ENCODE data around the gene BCAS3.
"Not testable (repeated sequence)": the region's sequence is repeated elsewhere in the genome, so short reads cannot be mapped to it uniquely, and the experiment has no call there.

The BCAS3 gene

GRCh38 chr17:60738287-60738686 lies 60.6 kb downstream of the BCAS3 start:
- DNase-seq: no peak
- in situ Hi-C loops (cut with MboI; ENCODE audit: low pct_unique_long_range_greater_than_20kb, low sequenced_read_pairs): no loop called here

- in situ Hi-C loops (cut with MboI; ENCODE audit: low pct_unique_long_range_greater_than_20kb, low sequenced_read_pairs): no loop called here
- DNase-seq: no peak
Measured at GRCh38 chr17:60740584-60740983, 62.9 kb downstream of the BCAS3 start.

- in situ Hi-C loops (cut with MboI; ENCODE audit: low pct_unique_long_range_greater_than_20kb, low sequenced_read_pairs): no loop called here
- no peak for DNase-seq
Measured at GRCh38 chr17:60741031-60741430, 63.4 kb downstream of the BCAS3 start.

GRCh38 chr17:60743282-60743681 lies 65.6 kb downstream of the BCAS3 start:
- in situ Hi-C loops (cut with MboI; ENCODE audit: low pct_unique_long_range_greater_than_20kb, low sequenced_read_pairs): no loop called here
- no peak for DNase-seq

GRCh38 chr17:60743799-60744198 lies 66.1 kb downstream of the BCAS3 start:
- DNase-seq: no peak
- in situ Hi-C loops (cut with MboI; ENCODE audit: low pct_unique_long_range_greater_than_20kb, low sequenced_read_pairs): no loop called here

- in situ Hi-C loops (cut with MboI; ENCODE audit: low pct_unique_long_range_greater_than_20kb, low sequenced_read_pairs): no loop called here
- no peak for DNase-seq
Measured at GRCh38 chr17:60744355-60744966, 66.8 kb downstream of the BCAS3 start.

- no peak for DNase-seq
- in situ Hi-C loops (cut with MboI; ENCODE audit: low pct_unique_long_range_greater_than_20kb, low sequenced_read_pairs): no loop called here
Measured at GRCh38 chr17:60745544-60745943, 67.9 kb downstream of the BCAS3 start.

- in situ Hi-C loops (cut with MboI; ENCODE audit: low pct_unique_long_range_greater_than_20kb, low sequenced_read_pairs): no loop called here
- no peak for DNase-seq
Measured at GRCh38 chr17:60747069-60747808, 69.6 kb downstream of the BCAS3 start.

- no peak for DNase-seq
- in situ Hi-C loops (cut with MboI; ENCODE audit: low pct_unique_long_range_greater_than_20kb, low sequenced_read_pairs): no loop called here
Measured at GRCh38 chr17:60748204-60748603, 70.6 kb downstream of the BCAS3 start.

GRCh38 chr17:60749050-60749449 lies 71.4 kb downstream of the BCAS3 start:
- in situ Hi-C loops (cut with MboI; ENCODE audit: low pct_unique_long_range_greater_than_20kb, low sequenced_read_pairs): no loop called here
- no peak for DNase-seq

GRCh38 chr17:60749708-60750107 lies 72.1 kb downstream of the BCAS3 start:
- no peak for DNase-seq
- in situ Hi-C loops (cut with MboI; ENCODE audit: low pct_unique_long_range_greater_than_20kb, low sequenced_read_pairs): no loop called here

- no peak for DNase-seq
- in situ Hi-C loops (cut with MboI; ENCODE audit: low pct_unique_long_range_greater_than_20kb, low sequenced_read_pairs): no loop called here
Measured at GRCh38 chr17:60750640-60751039, 73.0 kb downstream of the BCAS3 start.

- in situ Hi-C loops (cut with MboI; ENCODE audit: low pct_unique_long_range_greater_than_20kb, low sequenced_read_pairs): no loop called here
- no peak for DNase-seq
Measured at GRCh38 chr17:60751884-60752283, 74.2 kb downstream of the BCAS3 start.

GRCh38 chr17:60752873-60753577 lies 75.4 kb downstream of the BCAS3 start:
- no peak for DNase-seq
- in situ Hi-C loops (cut with MboI; ENCODE audit: low pct_unique_long_range_greater_than_20kb, low sequenced_read_pairs): no loop called here

- in situ Hi-C loops (cut with MboI; ENCODE audit: low pct_unique_long_range_greater_than_20kb, low sequenced_read_pairs): no loop called here
- no peak for DNase-seq
Measured at GRCh38 chr17:60754057-60754604, 76.5 kb downstream of the BCAS3 start.

GRCh38 chr17:60756798-60757197 lies 79.1 kb downstream of the BCAS3 start:
- DNase-seq; in situ Hi-C loops (cut with MboI; ENCODE audit: low pct_unique_long_range_greater_than_20kb, low sequenced_read_pairs): not testable (repeated sequence)

GRCh38 chr17:60757437-60757836 lies 79.8 kb downstream of the BCAS3 start:
- in situ Hi-C loops (cut with MboI; ENCODE audit: low pct_unique_long_range_greater_than_20kb, low sequenced_read_pairs): no loop called here
- no peak for DNase-seq

GRCh38 chr17:60759756-60760155 lies 82.1 kb downstream of the BCAS3 start:
- in situ Hi-C loops (cut with MboI; ENCODE audit: low pct_unique_long_range_greater_than_20kb, low sequenced_read_pairs): no loop called here
- no peak for DNase-seq

GRCh38 chr17:60761301-60761700 lies 83.7 kb downstream of the BCAS3 start:
- DNase-seq; in situ Hi-C loops (cut with MboI; ENCODE audit: low pct_unique_long_range_greater_than_20kb, low sequenced_read_pairs): not testable (repeated sequence)

- no peak for DNase-seq
- in situ Hi-C loops (cut with MboI; ENCODE audit: low pct_unique_long_range_greater_than_20kb, low sequenced_read_pairs): no loop called here
Measured at GRCh38 chr17:60766778-60767190, 89.1 kb downstream of the BCAS3 start.
